Measurements from ENCODE around the gene SARDH. TPM values are rescaled to one million over a fixed set of nuclear protein-coding genes. Genes with fewer than 3 reads are reported as not detected.

SARDH gene
- total and polyA plus RNA-seq, 12 donors = 0.81 to 9.6 (median 3.0) TPM

DNA sequence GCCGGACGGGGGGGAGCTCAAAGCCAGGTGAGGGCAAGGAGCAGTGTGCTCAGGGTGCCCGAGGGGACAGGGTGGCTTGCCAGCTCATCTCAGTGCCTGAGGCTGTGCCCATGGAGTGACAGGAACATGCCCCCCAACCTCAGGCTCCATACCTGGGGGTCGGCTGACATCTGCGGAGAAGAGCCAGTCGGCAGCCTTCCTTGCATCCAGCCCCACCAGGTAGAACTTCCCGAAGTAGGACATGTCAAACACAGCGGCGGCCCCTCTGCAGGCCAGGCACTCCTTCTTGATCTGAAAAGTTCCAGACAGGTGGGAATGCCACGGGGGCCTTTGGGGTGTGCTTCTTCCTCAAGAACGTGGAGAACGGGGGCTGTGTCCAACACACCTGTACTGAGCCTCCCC lies 42.1 kb downstream of the SARDH start:
- Histone ChIP-seq H3K4me3 (no peak overlapping the region), H3K36me3 (replicated peaks in 1 of 2) (no peaks in the 10 kb centered on the region), H3K27me3 (no peaks in the 10 kb centered on the region), H3K27ac (no peak overlapping the region), H3K9me3 (replicated peaks in 1 of 3) (no peaks in the 10 kb centered on the region), H3K4me1 (replicated peaks in 1 of 2) (no peaks in the 10 kb centered on the region)
- TF ChIP-seq, protein P1, sequence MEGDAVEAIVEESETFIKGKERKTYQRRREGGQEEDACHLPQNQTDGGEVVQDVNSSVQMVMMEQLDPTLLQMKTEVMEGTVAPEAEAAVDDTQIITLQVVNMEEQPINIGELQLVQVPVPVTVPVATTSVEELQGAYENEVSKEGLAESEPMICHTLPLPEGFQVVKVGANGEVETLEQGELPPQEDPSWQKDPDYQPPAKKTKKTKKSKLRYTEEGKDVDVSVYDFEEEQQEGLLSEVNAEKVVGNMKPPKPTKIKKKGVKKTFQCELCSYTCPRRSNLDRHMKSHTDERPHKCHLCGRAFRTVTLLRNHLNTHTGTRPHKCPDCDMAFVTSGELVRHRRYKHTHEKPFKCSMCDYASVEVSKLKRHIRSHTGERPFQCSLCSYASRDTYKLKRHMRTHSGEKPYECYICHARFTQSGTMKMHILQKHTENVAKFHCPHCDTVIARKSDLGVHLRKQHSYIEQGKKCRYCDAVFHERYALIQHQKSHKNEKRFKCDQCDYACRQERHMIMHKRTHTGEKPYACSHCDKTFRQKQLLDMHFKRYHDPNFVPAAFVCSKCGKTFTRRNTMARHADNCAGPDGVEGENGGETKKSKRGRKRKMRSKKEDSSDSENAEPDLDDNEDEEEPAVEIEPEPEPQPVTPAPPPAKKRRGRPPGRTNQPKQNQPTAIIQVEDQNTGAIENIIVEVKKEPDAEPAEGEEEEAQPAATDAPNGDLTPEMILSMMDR (IDR thresholded peaks at IDR 0.05) = no peak
- TF ChIP-seq POLR2A (IDR thresholded peaks at IDR 0.05) = no peak
- no peak for DNase-seq
- WGBS, 4 donors = 77 to 85% (median 83%) methylated on average over 6 to 12 of the region's 12 CpGs
- intact Hi-C loops (cut with DNase I) = no loop called here

DNA sequence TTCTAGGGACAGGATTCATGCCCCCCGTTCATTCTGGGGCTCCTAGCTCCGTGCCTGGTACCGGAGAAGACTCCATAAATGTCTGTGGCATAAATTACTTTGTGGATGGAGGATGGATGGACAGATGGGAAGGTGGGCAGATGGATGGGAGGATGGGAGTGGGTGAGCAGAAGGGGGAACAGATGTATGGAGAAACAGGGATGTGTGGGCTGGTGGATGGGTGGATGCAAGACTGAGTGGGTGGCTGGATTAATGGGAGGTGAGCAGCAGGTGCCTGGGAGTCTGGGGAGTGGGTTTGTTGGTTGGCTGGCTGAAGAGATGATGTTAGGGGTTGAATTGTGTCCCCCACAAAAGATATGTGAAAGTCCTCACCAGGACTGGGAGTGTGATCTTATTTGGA lies 43.5 kb downstream of the SARDH start:
- no peak for TF ChIP-seq POLR2A (IDR thresholded peaks at IDR 0.05)
- TF ChIP-seq, protein P1 (IDR thresholded peaks at IDR 0.05) = no peak
- DNase-seq = no peak
- Histone ChIP-seq H3K9me3 (replicated peaks in 1 of 3) (no peaks in the 10 kb centered on the region), H3K27ac (no peak overlapping the region), H3K27me3 (no peaks in the 10 kb centered on the region), H3K4me1 (replicated peaks in 1 of 2) (no peaks in the 10 kb centered on the region), H3K36me3 (replicated peaks in 1 of 2) (no peaks in the 10 kb centered on the region), H3K4me3 (no peak overlapping the region)
- WGBS, 4 donors = 63 to 91% (median 79%) methylated on average over 3 of the region's 3 CpGs
- intact Hi-C loops (cut with DNase I) = no loop called here

DNA sequence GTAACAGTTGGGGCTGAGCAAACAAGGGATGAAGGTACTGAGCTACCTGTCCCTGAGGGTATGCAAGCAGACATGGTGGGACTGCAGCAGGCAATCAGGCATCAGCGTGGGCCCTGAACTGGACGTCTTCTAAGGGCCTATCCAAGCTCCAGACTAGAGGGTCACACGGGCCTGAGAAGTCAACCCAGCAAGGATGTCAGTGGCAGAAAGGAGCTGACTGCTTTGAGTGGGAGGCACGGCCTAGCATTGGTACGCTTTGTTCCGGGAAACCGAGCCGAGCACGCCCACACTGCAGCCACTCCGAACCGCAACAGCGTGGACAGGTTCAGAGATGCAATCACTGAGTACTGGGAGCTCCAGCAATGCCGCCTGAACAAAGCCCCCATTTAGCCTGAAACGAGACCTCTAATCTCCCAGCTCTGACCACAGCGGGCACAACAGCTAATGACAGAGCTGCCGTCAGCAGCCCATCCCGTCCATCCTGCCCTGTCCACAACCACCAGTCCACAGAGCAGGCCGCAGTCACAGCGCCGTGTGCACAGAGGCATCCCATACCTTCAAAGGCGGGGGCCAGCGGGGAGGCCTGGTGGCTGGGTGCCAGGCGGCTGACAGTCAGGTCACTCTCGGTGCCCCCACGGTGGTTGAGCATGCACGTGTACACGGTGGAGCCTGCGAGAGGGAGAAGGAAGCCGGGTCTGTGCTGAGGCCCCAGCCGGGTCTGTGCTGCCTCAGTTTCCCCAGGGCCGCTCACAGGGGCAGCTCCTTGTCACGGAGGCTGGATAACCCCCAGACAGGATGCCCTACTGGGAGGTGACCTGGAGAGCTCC lies 44.2 kb downstream of the SARDH start:
- H3K4me1 ChIP-seq (replicated peaks in 1 of 2) = no peaks in the 10 kb centered on the region
- 79 to 86% (median 83%) methylated on average over 14 to 32 of the region's 32 CpGs for WGBS, 4 donors
- no peak for TF ChIP-seq POLR2A (IDR thresholded peaks at IDR 0.05)
- TF ChIP-seq, protein P1 (IDR thresholded peaks at IDR 0.05) = no peak
- H3K4me3 ChIP-seq = no peak overlapping the region
- H3K27ac ChIP-seq = no peak overlapping the region
- no peaks in the 10 kb centered on the region for H3K36me3 ChIP-seq (replicated peaks in 1 of 2)
- intact Hi-C loops (cut with DNase I) = no loop called here
- no peak for DNase-seq
- H3K9me3 ChIP-seq (replicated peaks in 1 of 3) = no peaks in the 10 kb centered on the region
- H3K27me3 ChIP-seq = no peaks in the 10 kb centered on the region

DNA sequence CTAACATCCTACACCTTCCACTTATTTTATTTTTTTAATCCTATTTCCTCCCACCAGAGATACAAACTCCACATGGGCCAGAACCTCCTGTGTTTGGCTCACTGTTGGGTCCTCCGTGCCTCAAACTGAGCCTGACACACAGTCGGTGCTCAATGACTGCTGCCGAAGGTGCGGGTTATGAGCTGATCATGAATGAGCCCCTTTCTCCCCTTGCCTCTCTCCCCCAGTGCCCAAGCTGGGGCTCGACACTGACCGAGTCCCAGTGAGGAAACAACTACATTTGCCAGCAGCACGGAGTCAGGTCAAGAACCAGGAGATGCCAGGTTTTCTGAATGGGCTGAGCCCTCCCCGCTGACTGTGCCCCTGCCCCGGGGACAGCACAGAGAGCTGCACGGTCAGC lies 45.0 kb downstream of the SARDH start:
- no peak for DNase-seq
- intact Hi-C loops (cut with DNase I) = no loop called here
- H3K27ac ChIP-seq = no peak overlapping the region

More for the DNA sequence above, 45.0 kb downstream of the SARDH start:
- Histone ChIP-seq H3K9me3 (replicated peaks in 1 of 3) (no peaks in the 10 kb centered on the region), H3K4me3 (no peak overlapping the region), H3K4me1 (replicated peaks in 1 of 2) (no peaks in the 10 kb centered on the region), H3K27me3 (no peaks in the 10 kb centered on the region), H3K36me3 (replicated peaks in 1 of 2) (no peaks in the 10 kb centered on the region)
- 84 to 92% (median 87%) methylated on average over 6 to 10 of the region's 10 CpGs for WGBS, 4 donors
- TF ChIP-seq, protein P1 (IDR thresholded peaks at IDR 0.05) = no peak
- no peak for TF ChIP-seq POLR2A (IDR thresholded peaks at IDR 0.05)
